Suprapubic skin (tissue), 4 donors: ENCODE results near the gene PUSL1.

Experiments
- EP300 ChIP-seq: sonication (generic); formaldehyde crosslinking; IDR thresholded peaks from one replicate; pipeline ENCODE4 v1.6.1; 2017; ENCODE audit warnings: antibody characterized with exemption
- POLR2A ChIP-seq, 2 donors: fragments of 450-650 bp; IDR thresholded peaks; one replicate each; pipeline ENCODE4 v1.6.1; 2017; ENCODE audit warnings: antibody characterized with exemption in 2 of 2, mild to moderate bottlenecking in 2 of 2, moderate library complexity in 2 of 2
- POLR2AphosphoS5 ChIP-seq, 3 donors: sonication (generic); formaldehyde crosslinking; IDR thresholded peaks; one replicate each; pipeline ENCODE4 v1.6.1; 2017; ENCODE audit warnings: antibody characterized with exemption in 3 of 3
- TF ChIP-seq, protein P1 (sequence below), 2 donors: fragments of 200-600 bp in 1 of 2; fragments of 450-650 bp in 1 of 2; sonication (generic) in 1 of 2; IDR thresholded peaks; one replicate each; pipeline ENCODE4 v1.5.1; 2016 to 2019; ENCODE audit warnings: antibody characterized with exemption in 2 of 2, mild to moderate bottlenecking in 1 of 2, moderate library complexity in 1 of 2

- TF ChIP-seq, protein P1, sequence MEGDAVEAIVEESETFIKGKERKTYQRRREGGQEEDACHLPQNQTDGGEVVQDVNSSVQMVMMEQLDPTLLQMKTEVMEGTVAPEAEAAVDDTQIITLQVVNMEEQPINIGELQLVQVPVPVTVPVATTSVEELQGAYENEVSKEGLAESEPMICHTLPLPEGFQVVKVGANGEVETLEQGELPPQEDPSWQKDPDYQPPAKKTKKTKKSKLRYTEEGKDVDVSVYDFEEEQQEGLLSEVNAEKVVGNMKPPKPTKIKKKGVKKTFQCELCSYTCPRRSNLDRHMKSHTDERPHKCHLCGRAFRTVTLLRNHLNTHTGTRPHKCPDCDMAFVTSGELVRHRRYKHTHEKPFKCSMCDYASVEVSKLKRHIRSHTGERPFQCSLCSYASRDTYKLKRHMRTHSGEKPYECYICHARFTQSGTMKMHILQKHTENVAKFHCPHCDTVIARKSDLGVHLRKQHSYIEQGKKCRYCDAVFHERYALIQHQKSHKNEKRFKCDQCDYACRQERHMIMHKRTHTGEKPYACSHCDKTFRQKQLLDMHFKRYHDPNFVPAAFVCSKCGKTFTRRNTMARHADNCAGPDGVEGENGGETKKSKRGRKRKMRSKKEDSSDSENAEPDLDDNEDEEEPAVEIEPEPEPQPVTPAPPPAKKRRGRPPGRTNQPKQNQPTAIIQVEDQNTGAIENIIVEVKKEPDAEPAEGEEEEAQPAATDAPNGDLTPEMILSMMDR (IDR thresholded peaks at IDR 0.05) = no peak
- TF ChIP-seq EP300 (no peak), POLR2A (IDR thresholded peaks at IDR 0.05) (no peak), POLR2AphosphoS5 (IDR thresholded peaks at IDR 0.05) (no peak)
Measured at GRCh38 chr1:1313500-1314236, 5.3 kb downstream of the PUSL1 start.
